Prostate gland (tissue), 2 donors: ENCODE measurements around the gene ADAMTSL3. TPM values are rescaled to one million over a fixed set of nuclear protein-coding genes. Genes with fewer than 3 reads are reported as not detected.

Source experiments
- DNase-seq: peaks from one replicate; pipeline ENCODE4 v3.0.0-alpha.2; 2019; ENCODE audit warnings: low spot score
- H3K27ac ChIP-seq, 2 donors: fragments of 200-600 bp; sonication (generic); 2 replicates each; pipeline ENCODE4 v1.5.1; 2017 to 2019
- H3K27me3 ChIP-seq: fragments of 200-600 bp; sonication (generic); replicated peaks from 2 replicates; pipeline ENCODE4 v1.5.1; 2019; ENCODE audit not compliant: insufficient read depth
- H3K36me3 ChIP-seq, 2 donors: fragments of 200-600 bp; sonication (generic); 1 replicate in 1 of 2; 2 replicates in 1 of 2; pipeline versions ENCODE4 v1.5.1 to v1.8.1; 2017 to 2019
- H3K4me1 ChIP-seq: fragments of 200-600 bp; sonication (generic); replicated peaks from 2 replicates; pipeline ENCODE4 v1.5.1; 2019
- H3K4me3 ChIP-seq, 2 donors: fragments of 200-600 bp; sonication (generic); 2 replicates each; pipeline ENCODE4 v1.5.1; 2017 to 2019
- H3K9me3 ChIP-seq: fragments of 200-600 bp; sonication (generic); 2 replicates; pipeline ENCODE4 v1.5.1; 2017
- POLR2A ChIP-seq: fragments of 450-650 bp; IDR thresholded peaks from one replicate; pipeline ENCODE4 v1.6.1; 2016; ENCODE audit warnings: antibody characterized with exemption, mild to moderate bottlenecking
- POLR2AphosphoS5 ChIP-seq: sonication (generic); formaldehyde crosslinking; IDR thresholded peaks from one replicate; pipeline ENCODE4 v1.6.1; 2017; ENCODE audit warnings: antibody characterized with exemption
- WGBS: methylation state at CpG from one replicate; pipeline ENCODE4 v1.1.5; 2018; 5-methylcytosine and 5-hydroxymethylcytosine counted together
- intact Hi-C: fragments of 100-400 bp; cut with DNase I; formaldehyde crosslinking; loops from one replicate; pipeline ENCODE4 v1.14.2; 2022
- total RNA-seq, 2 donors: library from RNA; depleted of rRNA; stranded (reverse); fragments of >200 nt; gene quantifications; one replicate each; pipeline ENCODE4 v1.1.0, GENCODE V29; 2016
- TF ChIP-seq, protein P1 (sequence below), 4 experiments: fragments of 200-600 bp in 2 of 4; fragments of 450-650 bp in 2 of 4; sonication (generic) in 2 of 4; IDR thresholded peaks; 1 replicate in 3 of 4; 2 replicates in 1 of 4; pipeline ENCODE4 v1.5.1; 2016 to 2019; ENCODE audit warnings: antibody characterized with exemption in 4 of 4, mild to moderate bottlenecking in 2 of 4, moderate library complexity in 2 of 4

The ADAMTSL3 gene
- total RNA-seq, 2 donors from 2014 or later = 4.5 to 25.2 TPM

- H3K27ac ChIP-seq = no peak overlapping the region
- DNase-seq = no peak
- no peaks in the 10 kb centered on the region for H3K9me3 ChIP-seq
- H3K27me3 ChIP-seq = no peaks in the 10 kb centered on the region
- WGBS = 92% methylated on average over 4 of the region's 4 CpGs
- H3K4me1 ChIP-seq = no peaks in the 10 kb centered on the region
- intact Hi-C loops = loop anchor here (5.0 to 10.0 kb wide), 2 partner anchors 90 to 187 kb away; no protein-coding TSS in a partner anchor
- TF ChIP-seq, protein P1, sequence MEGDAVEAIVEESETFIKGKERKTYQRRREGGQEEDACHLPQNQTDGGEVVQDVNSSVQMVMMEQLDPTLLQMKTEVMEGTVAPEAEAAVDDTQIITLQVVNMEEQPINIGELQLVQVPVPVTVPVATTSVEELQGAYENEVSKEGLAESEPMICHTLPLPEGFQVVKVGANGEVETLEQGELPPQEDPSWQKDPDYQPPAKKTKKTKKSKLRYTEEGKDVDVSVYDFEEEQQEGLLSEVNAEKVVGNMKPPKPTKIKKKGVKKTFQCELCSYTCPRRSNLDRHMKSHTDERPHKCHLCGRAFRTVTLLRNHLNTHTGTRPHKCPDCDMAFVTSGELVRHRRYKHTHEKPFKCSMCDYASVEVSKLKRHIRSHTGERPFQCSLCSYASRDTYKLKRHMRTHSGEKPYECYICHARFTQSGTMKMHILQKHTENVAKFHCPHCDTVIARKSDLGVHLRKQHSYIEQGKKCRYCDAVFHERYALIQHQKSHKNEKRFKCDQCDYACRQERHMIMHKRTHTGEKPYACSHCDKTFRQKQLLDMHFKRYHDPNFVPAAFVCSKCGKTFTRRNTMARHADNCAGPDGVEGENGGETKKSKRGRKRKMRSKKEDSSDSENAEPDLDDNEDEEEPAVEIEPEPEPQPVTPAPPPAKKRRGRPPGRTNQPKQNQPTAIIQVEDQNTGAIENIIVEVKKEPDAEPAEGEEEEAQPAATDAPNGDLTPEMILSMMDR (IDR thresholded peaks at IDR 0.05) = no peak
- TF ChIP-seq POLR2A = no peak
- TF ChIP-seq POLR2AphosphoS5 = no peak
- H3K4me3 ChIP-seq = no peak overlapping the region
- H3K36me3 ChIP-seq = no peaks in the 10 kb centered on the region
These were observed 3.6 kb downstream of the ADAMTSL3 start for GRCh38 chr15:83657549-83657948.

DNA sequence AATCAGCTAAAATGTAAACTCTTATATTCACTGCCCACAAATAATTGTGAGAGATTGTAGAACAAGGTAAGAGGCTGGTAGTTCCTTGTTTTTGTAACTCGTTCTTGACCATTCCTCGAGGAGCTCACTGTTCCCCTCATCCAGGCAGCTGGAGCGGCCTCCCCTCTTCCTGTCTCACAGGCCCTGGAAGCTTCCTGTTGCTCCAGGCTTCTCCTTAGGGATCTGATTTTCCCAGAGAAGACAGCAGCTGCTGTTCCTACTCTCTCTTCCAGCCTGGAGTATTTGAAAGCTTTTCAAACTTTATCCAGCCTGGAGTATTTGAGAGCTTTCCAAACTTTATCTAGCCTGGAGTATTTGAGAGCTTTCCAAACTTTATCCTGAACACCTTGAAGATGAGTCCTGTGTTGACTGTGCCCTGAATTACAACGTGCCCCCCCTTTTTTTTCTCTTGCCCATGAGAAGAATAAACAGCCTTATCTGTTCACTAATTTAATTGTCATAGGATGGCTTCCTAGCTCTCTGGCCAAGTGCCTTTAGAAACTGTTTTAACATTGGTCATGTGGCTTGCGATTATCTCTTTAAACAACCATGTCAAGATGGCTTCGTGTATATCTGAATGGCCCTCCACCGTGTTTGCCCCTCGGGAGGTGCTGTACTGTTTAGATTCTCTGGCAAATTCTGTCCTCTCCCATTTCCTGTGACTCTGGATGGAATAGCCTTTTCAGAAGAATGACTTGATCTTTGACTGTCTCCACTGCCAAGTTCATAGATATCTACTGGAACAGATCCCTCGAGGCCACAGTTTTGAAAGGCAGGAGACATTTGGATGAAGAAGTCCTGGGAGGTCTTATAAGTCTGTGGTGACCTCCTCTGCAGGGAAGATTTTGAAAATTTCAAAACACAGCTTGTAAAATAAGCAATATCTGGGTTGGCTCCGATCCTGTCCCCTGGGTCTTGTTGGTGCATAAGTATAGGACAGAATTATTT lies 4.8 kb downstream of the ADAMTSL3 start:
- WGBS = 48% methylated on average over 10 of the region's 10 CpGs

GRCh38 chr15:83659417-83659812 lies 5.5 kb downstream of the ADAMTSL3 start:
- H3K4me3 ChIP-seq = no peak overlapping the region
- no peaks in the 10 kb centered on the region for H3K27me3 ChIP-seq
- no peaks in the 10 kb centered on the region for H3K9me3 ChIP-seq
- no peaks in the 10 kb centered on the region for H3K4me1 ChIP-seq
- no peak overlapping the region for H3K27ac ChIP-seq
- no peaks in the 10 kb centered on the region for H3K36me3 ChIP-seq
- TF ChIP-seq POLR2A = no peak
- TF ChIP-seq POLR2AphosphoS5 = no peak
- TF ChIP-seq, protein P1 (IDR thresholded peaks at IDR 0.05) = no peak
- intact Hi-C loops = loop anchor here (5.0 to 10.0 kb wide), 2 partner anchors 88 to 185 kb away; no protein-coding TSS in a partner anchor
- WGBS = 83% methylated on average over 1 of the region's 1 CpG
- DNase-seq = no peak

More for the DNA sequence above, 4.8 kb downstream of the ADAMTSL3 start:
- no peaks in the 10 kb centered on the region for H3K9me3 ChIP-seq
- H3K36me3 ChIP-seq = no peaks in the 10 kb centered on the region
- no peaks in the 10 kb centered on the region for H3K4me1 ChIP-seq
- H3K27me3 ChIP-seq = no peaks in the 10 kb centered on the region
- intact Hi-C loops = loop anchor here (5.0 to 10.0 kb wide), 2 partner anchors 89 to 186 kb away; no protein-coding TSS in a partner anchor
- TF ChIP-seq, protein P1 (IDR thresholded peaks at IDR 0.05) = no peak
- TF ChIP-seq POLR2AphosphoS5 = no peak
- TF ChIP-seq POLR2A = no peak
- H3K4me3 ChIP-seq = no peak overlapping the region
- DNase-seq = no peak
- no peak overlapping the region for H3K27ac ChIP-seq

DNA sequence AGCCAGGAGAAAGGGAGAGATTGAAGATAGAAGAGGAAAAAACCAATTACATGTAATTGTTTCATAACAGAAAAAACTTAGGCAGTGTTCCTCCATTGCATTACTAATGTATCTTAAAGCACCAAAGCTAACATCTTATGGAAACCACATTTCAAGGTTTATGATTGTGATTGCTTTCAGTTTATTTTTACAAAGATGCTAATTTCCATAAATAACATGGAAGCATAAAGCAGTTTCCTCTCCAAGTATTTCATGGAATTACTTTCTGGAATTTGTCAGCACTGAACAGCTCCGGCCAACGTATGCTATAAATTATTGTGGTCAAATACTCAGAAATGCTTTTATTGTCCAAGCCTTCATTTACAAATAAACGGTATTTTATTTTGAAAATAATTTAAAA lies 11.6 kb downstream of the ADAMTSL3 start:
- Histone ChIP-seq H3K4me1 (no peaks in the 10 kb centered on the region), H3K4me3 (no peak overlapping the region), H3K27me3 (no peaks in the 10 kb centered on the region), H3K36me3 (no peaks in the 10 kb centered on the region), H3K9me3 (no peaks in the 10 kb centered on the region), H3K27ac (no peak overlapping the region)
- intact Hi-C loops = no loop called here
- 28% methylated on average over 3 of the region's 3 CpGs for WGBS
- no peak for DNase-seq
- TF ChIP-seq, protein P1 (IDR thresholded peaks at IDR 0.05) = no peak
- TF ChIP-seq POLR2A = no peak
